ENCODE measurements around the gene ZNF319.

- TF ChIP-seq POLR2AphosphoS5 (IDR thresholded peaks at IDR 0.05; ENCODE audit: insufficient read depth in 1 of 2, low read depth in 1 of 2) (no peak), POLR2A (IDR thresholded peaks at IDR 0.05) (no peak)
- TF ChIP-seq, protein P1, sequence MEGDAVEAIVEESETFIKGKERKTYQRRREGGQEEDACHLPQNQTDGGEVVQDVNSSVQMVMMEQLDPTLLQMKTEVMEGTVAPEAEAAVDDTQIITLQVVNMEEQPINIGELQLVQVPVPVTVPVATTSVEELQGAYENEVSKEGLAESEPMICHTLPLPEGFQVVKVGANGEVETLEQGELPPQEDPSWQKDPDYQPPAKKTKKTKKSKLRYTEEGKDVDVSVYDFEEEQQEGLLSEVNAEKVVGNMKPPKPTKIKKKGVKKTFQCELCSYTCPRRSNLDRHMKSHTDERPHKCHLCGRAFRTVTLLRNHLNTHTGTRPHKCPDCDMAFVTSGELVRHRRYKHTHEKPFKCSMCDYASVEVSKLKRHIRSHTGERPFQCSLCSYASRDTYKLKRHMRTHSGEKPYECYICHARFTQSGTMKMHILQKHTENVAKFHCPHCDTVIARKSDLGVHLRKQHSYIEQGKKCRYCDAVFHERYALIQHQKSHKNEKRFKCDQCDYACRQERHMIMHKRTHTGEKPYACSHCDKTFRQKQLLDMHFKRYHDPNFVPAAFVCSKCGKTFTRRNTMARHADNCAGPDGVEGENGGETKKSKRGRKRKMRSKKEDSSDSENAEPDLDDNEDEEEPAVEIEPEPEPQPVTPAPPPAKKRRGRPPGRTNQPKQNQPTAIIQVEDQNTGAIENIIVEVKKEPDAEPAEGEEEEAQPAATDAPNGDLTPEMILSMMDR (IDR thresholded peaks at IDR 0.05) = no peak
Measured at GRCh38 chr16:58027916-58028455, 27.5 kb upstream of the ZNF319 start.

Measured in vagina (tissue), 2 donors.